DMS 273 (cell line): ENCODE measurements around the gene FGD5.

Experiments
- DNase-seq: peaks from one replicate; lab custom pipeline; 2025; ENCODE audit not compliant: unreplicated experiment; lab: John Stamatoyannopoulos, UW

Gene FGD5

GRCh38 chr3:14847613-14848541, 29.1 kb downstream of the FGD5 start:
- peak; percentile 34 for DNase-seq

DNA sequence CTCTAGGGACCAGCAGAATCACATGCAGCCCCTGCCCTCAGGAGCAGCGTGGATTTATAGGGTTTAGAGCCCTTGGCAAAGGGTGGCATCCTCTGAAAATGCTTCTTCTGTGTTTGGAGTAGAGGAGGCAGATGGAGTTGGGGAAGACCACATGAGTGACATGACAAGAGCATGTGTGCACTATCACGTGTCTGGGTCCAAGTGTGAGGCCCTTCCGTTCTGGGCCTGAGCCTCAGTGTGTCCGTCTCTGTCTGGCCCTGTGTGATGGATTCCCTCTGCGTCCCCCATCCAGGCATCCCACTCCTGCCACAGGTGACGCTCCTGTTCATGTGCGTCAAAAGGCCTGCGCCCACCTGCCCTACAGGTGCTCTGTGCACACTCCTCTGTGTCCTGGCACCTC, 30.1 kb downstream of the FGD5 start:
- no peak for DNase-seq

DNA sequence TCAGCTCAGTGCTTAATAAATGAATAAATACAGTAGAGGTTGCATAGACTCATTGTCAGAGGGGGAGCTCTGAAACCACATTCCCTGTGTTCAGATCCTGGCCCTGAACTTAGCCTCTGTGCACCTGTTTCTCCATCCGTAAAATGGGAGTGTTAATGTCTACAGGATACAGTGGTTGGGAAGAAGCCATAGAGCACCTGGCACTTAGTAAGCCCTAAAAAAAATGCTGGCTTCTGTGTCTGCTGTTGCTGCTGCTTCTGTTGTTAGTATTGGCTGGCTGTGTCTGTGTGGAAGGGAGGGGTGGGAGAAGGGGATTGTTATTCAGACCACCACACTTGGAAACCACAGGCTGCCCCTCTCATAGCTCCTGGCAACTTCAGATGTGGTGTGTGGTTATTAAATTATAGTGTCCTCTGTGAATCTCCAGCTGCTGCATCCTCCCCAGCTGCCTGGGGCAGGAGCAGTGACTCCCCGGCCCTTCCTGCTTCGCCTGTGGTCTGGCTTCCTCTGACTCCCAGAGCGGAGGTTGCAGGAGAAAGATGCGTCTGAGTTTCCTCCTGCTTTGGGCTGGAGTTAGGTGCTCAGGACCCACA, 31.0 kb downstream of the FGD5 start:
- no peak for DNase-seq

DNA sequence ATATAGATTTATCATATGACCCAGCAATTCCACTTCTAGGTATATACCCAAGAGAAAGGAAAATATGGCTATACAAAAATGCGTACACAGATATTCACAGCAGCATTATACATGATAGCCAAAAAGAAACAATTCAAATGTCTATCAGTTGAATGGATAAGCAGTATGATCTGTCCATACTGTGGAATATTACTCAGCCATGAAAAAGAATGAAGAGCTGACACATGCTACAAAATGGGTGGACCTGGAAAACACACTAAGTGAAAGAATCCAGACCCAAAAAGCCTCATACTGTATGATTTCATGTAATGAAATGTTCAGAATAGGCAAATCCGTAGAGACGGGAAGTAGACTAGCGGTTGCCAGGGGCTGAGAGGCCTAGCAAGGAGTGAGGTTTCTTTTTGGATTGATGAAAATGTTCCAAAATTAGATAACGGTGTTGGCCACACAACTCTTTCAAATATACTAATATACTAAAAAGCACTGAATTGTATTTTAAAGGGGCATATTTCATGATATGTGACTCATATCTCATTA, 33.4 kb downstream of the FGD5 start:
- DNase-seq, result no peak

- no peak for DNase-seq
Observed at GRCh38 chr3:14852717-14853116, 34.0 kb downstream of the FGD5 start.

DNA sequence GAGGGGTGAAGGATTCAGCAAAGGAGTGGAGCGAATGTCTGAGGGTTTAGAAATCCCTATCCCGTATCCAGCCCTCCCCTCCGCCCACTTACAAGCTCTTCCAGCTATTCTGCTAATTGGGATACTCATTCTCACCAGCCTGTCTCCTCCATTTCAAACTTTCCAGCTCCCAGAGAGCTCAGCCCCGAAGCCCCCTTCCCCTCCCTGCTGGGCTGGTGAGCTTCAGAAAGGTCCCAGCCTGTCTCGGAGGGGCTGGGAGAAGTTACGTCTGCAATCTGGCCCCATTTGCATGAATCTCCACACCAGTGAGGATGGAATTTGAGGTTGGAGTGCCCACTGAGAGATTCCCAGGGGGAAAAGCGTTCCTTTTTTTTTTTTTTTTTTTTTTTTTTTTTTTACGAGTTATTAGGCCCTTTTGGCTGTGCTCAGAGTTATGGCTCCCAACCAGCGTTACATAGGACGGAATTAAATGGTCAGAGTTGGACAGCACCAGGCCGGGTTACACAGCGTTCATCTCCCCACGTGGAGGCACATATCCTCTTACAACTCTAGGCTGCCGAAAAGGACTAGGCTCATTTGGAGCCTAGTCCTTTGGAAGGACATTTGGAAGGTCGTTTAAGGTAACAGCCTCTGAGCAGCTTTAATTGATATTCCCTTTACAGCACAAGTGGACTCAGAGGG, 34.6 kb downstream of the FGD5 start:
- no peak for DNase-seq

DNA sequence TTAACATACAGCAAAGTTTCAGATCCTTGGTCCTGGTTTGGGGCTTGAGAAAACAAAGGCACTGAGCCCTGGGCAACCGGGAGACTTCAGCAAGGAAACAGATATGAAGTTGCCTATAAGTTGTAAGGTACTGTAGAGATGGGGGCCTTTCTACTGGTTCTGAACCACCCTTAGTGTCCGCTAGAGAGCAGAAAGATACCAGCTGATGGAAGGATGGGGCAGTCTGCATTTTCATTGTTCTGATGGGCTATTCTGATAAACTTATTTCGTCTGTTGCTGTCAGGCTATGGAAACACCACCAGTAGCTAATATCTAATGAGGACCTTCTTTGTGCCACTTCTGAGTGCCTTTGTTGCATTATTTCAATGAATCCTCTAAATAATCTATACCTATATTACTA, 38.7 kb downstream of the FGD5 start:
- DNase-seq, result peak; percentile 37

GRCh38 chr3:14858105-14858504, 39.3 kb downstream of the FGD5 start:
- DNase-seq, result no peak

GRCh38 chr3:14859880-14860279, 41.1 kb downstream of the FGD5 start:
- DNase-seq, result no peak

DNA sequence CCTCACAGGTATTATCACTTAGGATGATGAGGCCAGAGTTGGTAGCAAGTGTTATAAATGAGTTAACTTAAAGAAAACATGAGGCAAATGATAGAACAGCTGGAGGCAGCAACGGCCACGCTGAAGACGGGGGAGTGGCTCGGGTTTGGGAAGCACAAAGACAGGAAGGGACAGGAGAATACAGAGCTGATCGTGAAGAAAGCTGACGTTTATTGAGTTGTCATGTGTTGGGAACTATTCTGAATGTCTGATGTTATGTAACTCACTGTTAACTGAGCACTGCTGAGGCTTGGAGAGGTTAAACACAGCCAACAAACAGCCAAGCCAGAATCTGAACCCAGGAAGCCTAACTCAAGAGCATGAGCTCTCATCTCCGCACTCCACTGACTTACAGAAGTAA, 42.3 kb downstream of the FGD5 start:
- DNase-seq, result no peak

GRCh38 chr3:14861446-14862302, 42.9 kb downstream of the FGD5 start:
- no peak for DNase-seq

- DNase-seq, result no peak
Observed at GRCh38 chr3:14862303-14862660, 43.5 kb downstream of the FGD5 start.

- no peak for DNase-seq
Observed at GRCh38 chr3:14862661-14863230, 44.0 kb downstream of the FGD5 start.

- DNase-seq, result peak; percentile 18
Observed at GRCh38 chr3:14863333-14864100, 44.8 kb downstream of the FGD5 start.

DNA sequence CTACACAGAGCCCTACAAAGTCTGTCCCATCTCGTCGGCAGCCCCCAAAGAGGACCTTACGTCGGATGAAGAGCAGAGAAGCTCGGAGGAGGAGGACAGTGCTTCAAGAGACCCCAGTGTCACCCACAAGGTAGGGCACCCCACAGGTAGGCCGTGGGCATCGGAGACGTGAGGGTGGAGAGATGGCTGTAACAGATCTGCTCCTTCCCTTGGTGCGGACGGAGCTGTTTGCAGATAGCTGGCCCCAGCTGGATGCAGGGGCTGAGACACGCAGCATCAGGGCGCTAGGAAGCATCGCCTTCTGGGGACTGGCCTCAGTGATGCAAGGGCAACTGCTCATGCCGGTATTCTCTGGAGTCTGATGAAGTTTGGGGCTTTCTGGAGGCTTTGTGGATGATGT, 45.4 kb downstream of the FGD5 start:
- no peak for DNase-seq

- DNase-seq, result no peak
Observed at GRCh38 chr3:14866627-14867026, 47.9 kb downstream of the FGD5 start.

- no peak for DNase-seq
Observed at GRCh38 chr3:14867936-14868570, 49.3 kb downstream of the FGD5 start.

DNA sequence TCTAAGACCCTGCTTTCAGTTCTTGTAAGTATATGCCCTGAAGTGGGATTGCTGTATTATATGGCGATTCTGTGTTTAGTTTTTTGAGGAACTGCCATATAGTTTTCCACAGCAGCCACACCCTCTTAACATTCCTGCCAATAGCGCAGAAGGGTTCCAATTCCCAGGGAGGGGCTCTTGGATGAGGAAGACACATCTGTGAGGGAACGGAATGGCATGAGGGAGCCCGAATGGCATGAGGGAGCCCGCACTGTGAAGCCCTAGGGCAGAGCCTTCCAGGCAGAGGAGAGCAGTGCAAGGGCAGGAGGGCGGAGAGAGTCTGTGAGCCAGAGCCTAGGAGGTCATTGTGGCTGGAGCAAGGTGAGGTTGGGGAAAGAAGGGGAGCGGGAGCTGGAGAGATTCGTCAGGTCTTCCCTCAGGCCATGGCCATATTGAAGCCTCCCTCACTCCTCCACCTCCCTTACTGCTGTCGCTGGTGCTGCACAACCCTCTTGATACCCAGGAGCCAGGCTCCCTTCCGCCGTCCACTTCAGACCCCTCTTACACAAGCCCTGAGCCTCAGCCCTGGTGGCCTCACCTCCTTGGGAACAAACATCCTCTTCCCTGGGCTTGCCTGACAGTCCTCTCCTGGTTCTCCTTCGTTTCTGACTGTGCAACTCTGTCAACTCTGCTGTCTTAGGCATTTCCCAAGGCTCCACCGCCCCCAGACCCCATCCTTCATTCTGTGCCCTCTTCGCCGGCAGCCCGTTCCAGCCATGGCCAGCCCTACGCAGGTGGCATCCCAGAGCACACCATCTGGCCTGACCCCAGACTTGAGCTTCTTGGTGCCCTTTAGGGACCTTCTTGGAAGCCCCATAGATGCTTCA, 51.4 kb downstream of the FGD5 start:
- no peak for DNase-seq

- no peak for DNase-seq
Observed at GRCh38 chr3:14870783-14871060, 52.0 kb downstream of the FGD5 start.
